Measurements from ENCODE around the gene PDZD2. TPM values are rescaled to one million over a fixed set of nuclear protein-coding genes. Genes with fewer than 3 reads are reported as not detected.
"Not testable (repeated sequence)": the region's sequence is repeated elsewhere in the genome, so short reads cannot be mapped to it uniquely, and the experiment has no call there.

PDZD2 gene
- total RNA-seq, 2 experiments from 2014 or later: 0.42 TPM; not detected in 1

- Mint-ChIP-seq H3K4me3 (no peak overlapping the region), H3K27ac (no peak overlapping the region), H3K4me1 (peaks cover 4% of the 10 kb centered on the region), H3K9me3 (no peaks in the 10 kb centered on the region), H3K27me3 (no peaks in the 10 kb centered on the region), H3K36me3 (no peaks in the 10 kb centered on the region)
- no peak for DNase-seq
These were observed 389.0 kb downstream of the PDZD2 start for GRCh38 chr5:32027717-32028458.

GRCh38 chr5:32029261-32029660 lies 390.3 kb downstream of the PDZD2 start:
- H3K4me3 Mint-ChIP-seq: no peak overlapping the region
- peaks cover 13% of the 10 kb centered on the region for H3K4me1 Mint-ChIP-seq
- no peaks in the 10 kb centered on the region for H3K9me3 Mint-ChIP-seq
- H3K27ac Mint-ChIP-seq: no peak overlapping the region
- H3K36me3 Mint-ChIP-seq: no peaks in the 10 kb centered on the region
- no peak for DNase-seq
- H3K27me3 Mint-ChIP-seq: no peaks in the 10 kb centered on the region

- no peaks in the 10 kb centered on the region for H3K27me3 Mint-ChIP-seq
- H3K27ac Mint-ChIP-seq: no peak overlapping the region
- H3K4me3 Mint-ChIP-seq: no peak overlapping the region
- peaks cover 13% of the 10 kb centered on the region for H3K4me1 Mint-ChIP-seq
- DNase-seq: no peak
- H3K9me3 Mint-ChIP-seq: no peaks in the 10 kb centered on the region
- H3K36me3 Mint-ChIP-seq: no peaks in the 10 kb centered on the region
These were observed 390.9 kb downstream of the PDZD2 start for GRCh38 chr5:32029781-32030180.

- Mint-ChIP-seq H3K4me1 (peaks cover 13% of the 10 kb centered on the region), H3K27ac (no peak overlapping the region), H3K4me3 (no peak overlapping the region), H3K9me3 (no peaks in the 10 kb centered on the region), H3K36me3 (no peaks in the 10 kb centered on the region), H3K27me3 (no peaks in the 10 kb centered on the region)
- no peak for DNase-seq
These were observed 391.3 kb downstream of the PDZD2 start for GRCh38 chr5:32030222-32030621.

GRCh38 chr5:32030686-32031085 lies 391.8 kb downstream of the PDZD2 start:
- H3K9me3 Mint-ChIP-seq: no peaks in the 10 kb centered on the region
- H3K27me3 Mint-ChIP-seq: no peaks in the 10 kb centered on the region
- H3K27ac Mint-ChIP-seq: no peak overlapping the region
- peaks cover 13% of the 10 kb centered on the region for H3K4me1 Mint-ChIP-seq
- no peak overlapping the region for H3K4me3 Mint-ChIP-seq
- no peak for DNase-seq
- H3K36me3 Mint-ChIP-seq: no peaks in the 10 kb centered on the region

- Mint-ChIP-seq H3K36me3 (no peaks in the 10 kb centered on the region), H3K27me3 (no peaks in the 10 kb centered on the region), H3K9me3 (no peaks in the 10 kb centered on the region), H3K4me3 (no peak overlapping the region), H3K4me1 (peaks cover 13% of the 10 kb centered on the region), H3K27ac (no peak overlapping the region)
- no peak for DNase-seq
These were observed 392.2 kb downstream of the PDZD2 start for GRCh38 chr5:32031089-32031488.

GRCh38 chr5:32038523-32038922 lies 399.6 kb downstream of the PDZD2 start:
- Mint-ChIP-seq H3K4me3 (no peak overlapping the region), H3K27me3 (no peaks in the 10 kb centered on the region), H3K4me1 (peaks cover 3% of the 10 kb centered on the region), H3K36me3 (no peaks in the 10 kb centered on the region), H3K9me3 (no peaks in the 10 kb centered on the region), H3K27ac (no peak overlapping the region)
- no peak for DNase-seq

GRCh38 chr5:32039133-32039532 lies 400.2 kb downstream of the PDZD2 start:
- H3K9me3 Mint-ChIP-seq, H3K4me1 Mint-ChIP-seq, H3K27ac Mint-ChIP-seq, DNase-seq, H3K27me3 Mint-ChIP-seq, H3K36me3 Mint-ChIP-seq, H3K4me3 Mint-ChIP-seq: not testable (repeated sequence)

GRCh38 chr5:32039601-32040000 lies 400.7 kb downstream of the PDZD2 start:
- DNase-seq, H3K9me3 Mint-ChIP-seq, H3K36me3 Mint-ChIP-seq, H3K27ac Mint-ChIP-seq, H3K4me3 Mint-ChIP-seq, H3K27me3 Mint-ChIP-seq, H3K4me1 Mint-ChIP-seq: not testable (repeated sequence)

GRCh38 chr5:32040181-32040695 lies 401.3 kb downstream of the PDZD2 start:
- H3K36me3 Mint-ChIP-seq, H3K4me1 Mint-ChIP-seq, H3K27ac Mint-ChIP-seq, H3K4me3 Mint-ChIP-seq, H3K9me3 Mint-ChIP-seq, DNase-seq, H3K27me3 Mint-ChIP-seq: not testable (repeated sequence)

- Mint-ChIP-seq H3K4me1 (peaks cover 2% of the 10 kb centered on the region), H3K27ac (no peak overlapping the region), H3K9me3 (no peaks in the 10 kb centered on the region), H3K27me3 (no peaks in the 10 kb centered on the region), H3K4me3 (no peak overlapping the region), H3K36me3 (no peaks in the 10 kb centered on the region)
- no peak for DNase-seq
These were observed 403.6 kb downstream of the PDZD2 start for GRCh38 chr5:32042551-32042961.

- no peaks in the 10 kb centered on the region for H3K27me3 Mint-ChIP-seq
- DNase-seq: no peak
- H3K4me1 Mint-ChIP-seq: peaks cover 2% of the 10 kb centered on the region
- no peaks in the 10 kb centered on the region for H3K9me3 Mint-ChIP-seq
- no peak overlapping the region for H3K4me3 Mint-ChIP-seq
- no peaks in the 10 kb centered on the region for H3K36me3 Mint-ChIP-seq
- H3K27ac Mint-ChIP-seq: no peak overlapping the region
These were observed 404.2 kb downstream of the PDZD2 start for GRCh38 chr5:32043105-32043504.

GRCh38 chr5:32044434-32044833 lies 405.5 kb downstream of the PDZD2 start:
- Mint-ChIP-seq H3K4me3 (no peak overlapping the region), H3K36me3 (no peaks in the 10 kb centered on the region), H3K27me3 (no peaks in the 10 kb centered on the region), H3K4me1 (peaks cover 2% of the 10 kb centered on the region), H3K9me3 (no peaks in the 10 kb centered on the region), H3K27ac (no peak overlapping the region)
- no peak for DNase-seq

GRCh38 chr5:32044939-32045338 lies 406.0 kb downstream of the PDZD2 start:
- H3K36me3 Mint-ChIP-seq: no peaks in the 10 kb centered on the region
- no peak overlapping the region for H3K27ac Mint-ChIP-seq
- no peaks in the 10 kb centered on the region for H3K9me3 Mint-ChIP-seq
- no peaks in the 10 kb centered on the region for H3K27me3 Mint-ChIP-seq
- no peak for DNase-seq
- H3K4me3 Mint-ChIP-seq: no peak overlapping the region
- peaks cover 2% of the 10 kb centered on the region for H3K4me1 Mint-ChIP-seq

GRCh38 chr5:32047056-32047455 lies 408.1 kb downstream of the PDZD2 start:
- peaks cover 2% of the 10 kb centered on the region for H3K4me1 Mint-ChIP-seq
- no peak overlapping the region for H3K4me3 Mint-ChIP-seq
- H3K9me3 Mint-ChIP-seq: no peaks in the 10 kb centered on the region
- no peak overlapping the region for H3K27ac Mint-ChIP-seq
- H3K27me3 Mint-ChIP-seq: no peaks in the 10 kb centered on the region
- DNase-seq: no peak
- H3K36me3 Mint-ChIP-seq: no peaks in the 10 kb centered on the region

GRCh38 chr5:32051796-32052195 lies 412.9 kb downstream of the PDZD2 start:
- H3K36me3 Mint-ChIP-seq: no peaks in the 10 kb centered on the region
- H3K27ac Mint-ChIP-seq: no peak overlapping the region
- no peaks in the 10 kb centered on the region for H3K4me1 Mint-ChIP-seq
- H3K27me3 Mint-ChIP-seq: no peaks in the 10 kb centered on the region
- no peaks in the 10 kb centered on the region for H3K9me3 Mint-ChIP-seq
- no peak for DNase-seq
- H3K4me3 Mint-ChIP-seq: no peak overlapping the region
